IPS-18a (cell line): Measurements from ENCODE around the gene GTF3C2.
A peak's percentile ranks its signal among the peaks of the same experiment; 100 is the strongest.

ENCODE experiments used
- H3K27ac ChIP-seq: one replicate; pipeline ENCODE4 v1.5.1; 2013; ENCODE audit warnings: low read length
- H3K27me3 ChIP-seq: one replicate; pipeline ENCODE4 v1.6.1; 2013; ENCODE audit warnings: mild to moderate bottlenecking, low read length; ENCODE audit not compliant: control insufficient read depth, insufficient read depth
- H3K36me3 ChIP-seq: one replicate; pipeline ENCODE4 v1.6.1; 2013; ENCODE audit warnings: low read depth, low read length; ENCODE audit not compliant: control insufficient read depth
- H3K4me1 ChIP-seq: one replicate; pipeline ENCODE4 v1.6.1; 2013; ENCODE audit warnings: low read depth, low read length; ENCODE audit not compliant: control insufficient read depth
- H3K4me3 ChIP-seq: one replicate; pipeline ENCODE4 v1.5.1; 2013; ENCODE audit warnings: low read length
- H3K9ac ChIP-seq: one replicate; pipeline ENCODE4 v1.6.1; 2013; ENCODE audit warnings: mild to moderate bottlenecking, low read length, moderate library complexity
- H3K9me3 ChIP-seq: one replicate; pipeline ENCODE4 v1.6.1; 2013; ENCODE audit warnings: low read depth, low read length; ENCODE audit not compliant: control insufficient read depth

The GTF3C2 gene

DNA sequence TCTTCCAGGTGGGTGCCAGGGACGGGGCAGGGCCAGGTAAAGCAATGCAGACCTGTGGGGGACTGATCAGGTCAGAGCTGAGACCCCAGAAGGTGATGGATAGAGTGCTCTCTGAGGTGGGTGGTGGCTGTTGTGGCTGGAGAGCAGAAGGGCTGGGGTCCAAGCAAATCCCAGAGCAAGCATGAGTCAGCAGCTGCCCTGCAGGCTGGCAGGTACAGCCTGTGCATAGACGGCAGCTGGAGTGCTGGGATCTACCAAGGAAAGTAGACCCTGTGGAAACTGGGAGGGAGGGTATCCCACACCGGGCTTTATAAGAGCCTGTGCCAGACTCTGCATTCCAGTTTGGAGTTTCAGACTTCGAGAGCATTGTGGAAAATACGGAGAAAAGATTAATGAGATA lies 73.7 kb downstream of the GTF3C2 start:
- no peak overlapping the region for H3K27ac ChIP-seq

DNA sequence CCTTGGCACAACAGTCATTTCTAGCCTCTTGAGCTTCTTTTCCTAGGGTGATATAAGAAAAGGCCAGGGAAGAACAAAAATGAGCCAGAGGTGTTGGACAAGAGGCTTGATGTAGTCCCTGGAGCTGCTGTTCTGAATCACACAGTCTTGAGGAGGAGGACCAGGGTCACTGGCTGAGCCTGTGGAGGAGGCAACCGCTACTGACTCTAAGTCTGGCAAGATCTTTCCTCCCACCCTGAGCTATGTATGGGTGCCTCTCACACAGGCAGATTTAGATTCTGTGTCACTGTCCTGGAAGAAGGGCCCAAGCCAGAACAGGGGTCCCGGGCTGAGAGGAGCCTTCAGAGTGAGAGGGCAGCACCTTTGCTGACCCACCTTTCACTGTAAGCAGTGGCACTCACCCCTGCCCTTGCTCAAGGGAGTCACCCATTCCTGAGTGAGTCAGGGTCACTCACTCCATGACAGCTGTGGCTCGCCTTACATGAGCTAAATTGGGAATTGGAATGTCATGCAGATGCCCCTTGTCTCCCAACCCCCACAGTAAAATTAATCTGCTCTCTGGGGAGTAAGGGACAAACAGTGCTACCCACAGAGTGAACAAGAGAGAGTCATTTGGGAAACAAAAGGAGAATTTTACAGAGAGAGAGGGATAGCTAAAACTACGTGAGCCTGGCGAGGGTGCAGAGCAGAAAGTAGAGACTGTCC lies 74.6 kb downstream of the GTF3C2 start, which contains the start of gene TRIM54:
TRIM54 (plus strand) TSS at position 575 of the 705 bp plus-strand sequence. CDS start 303 bp downstream, outside the sequence.
- H3K36me3 ChIP-seq, result no peaks in the 10 kb centered on the region
- peaks cover 22% of the 10 kb centered on the region for H3K4me1 ChIP-seq
- no peaks in the 10 kb centered on the region for H3K9me3 ChIP-seq
- H3K27ac ChIP-seq, result no peak within 1 kb of the TSS
- peak within 1 kb of the TSS; percentile 25 for H3K9ac ChIP-seq
- H3K4me3 ChIP-seq, result peak within 1 kb of the TSS; percentile 48
- H3K27me3 ChIP-seq, result peaks cover 20% of the 10 kb centered on the region

More for the DNA sequence above, 73.7 kb downstream of the GTF3C2 start:
- Histone ChIP-seq H3K9ac (peak overlapping the region; percentile 25), H3K36me3 (no peaks in the 10 kb centered on the region), H3K4me3 (peak overlapping the region; percentile 48), H3K27me3 (peaks cover 20% of the 10 kb centered on the region), H3K9me3 (no peaks in the 10 kb centered on the region), H3K4me1 (peaks cover 22% of the 10 kb centered on the region)

DNA sequence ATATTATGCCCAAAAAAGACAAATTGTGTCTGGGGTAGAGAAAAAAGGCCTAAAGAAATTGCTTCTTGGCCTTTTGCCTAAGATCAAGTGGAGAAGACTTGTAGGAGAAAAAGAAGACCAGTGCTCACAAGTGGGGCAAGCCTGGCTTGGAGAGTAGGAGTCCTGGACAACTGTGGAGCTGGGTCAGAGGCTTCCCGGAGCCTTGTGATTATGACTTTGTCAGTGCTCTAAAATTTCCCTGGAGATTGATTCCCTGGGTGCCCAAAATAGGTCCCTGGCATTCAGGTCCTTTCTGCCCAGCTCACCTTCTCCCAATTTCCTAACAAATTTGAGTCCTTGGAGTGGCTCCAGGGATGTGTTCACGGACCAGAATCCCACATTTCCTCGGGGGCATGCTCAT lies 75.1 kb downstream of the GTF3C2 start:
- H3K27me3 ChIP-seq, result peaks cover 20% of the 10 kb centered on the region
- no peak overlapping the region for H3K27ac ChIP-seq
- H3K4me3 ChIP-seq, result no peak overlapping the region
- no peaks in the 10 kb centered on the region for H3K36me3 ChIP-seq
- H3K9ac ChIP-seq, result no peak overlapping the region
- no peaks in the 10 kb centered on the region for H3K9me3 ChIP-seq
- H3K4me1 ChIP-seq, result peaks cover 22% of the 10 kb centered on the region

DNA sequence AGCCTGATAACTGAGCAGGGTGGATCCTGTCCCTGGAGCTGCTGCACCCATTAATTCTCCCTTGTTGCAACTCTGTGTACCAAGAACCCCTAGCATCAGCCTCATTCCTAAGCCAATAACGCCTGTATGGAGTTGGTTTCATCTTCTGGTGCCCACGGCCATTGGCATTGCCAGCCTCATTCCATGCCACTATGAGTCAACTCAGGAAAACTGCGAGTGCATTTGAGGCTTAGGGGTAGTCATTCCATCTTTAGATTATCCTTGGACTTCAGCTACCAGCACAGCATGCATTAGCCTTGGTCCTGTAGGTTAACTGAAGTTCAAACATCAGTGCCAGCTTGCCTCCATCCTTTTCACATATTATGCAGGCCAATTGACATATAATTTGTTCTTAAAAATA lies 75.7 kb downstream of the GTF3C2 start:
- H3K27ac ChIP-seq, result no peak overlapping the region
- no peak overlapping the region for H3K9ac ChIP-seq
- H3K9me3 ChIP-seq, result no peaks in the 10 kb centered on the region
- no peak overlapping the region for H3K4me3 ChIP-seq
- H3K36me3 ChIP-seq, result no peaks in the 10 kb centered on the region
- peaks cover 22% of the 10 kb centered on the region for H3K4me1 ChIP-seq
- H3K27me3 ChIP-seq, result peaks cover 20% of the 10 kb centered on the region

DNA sequence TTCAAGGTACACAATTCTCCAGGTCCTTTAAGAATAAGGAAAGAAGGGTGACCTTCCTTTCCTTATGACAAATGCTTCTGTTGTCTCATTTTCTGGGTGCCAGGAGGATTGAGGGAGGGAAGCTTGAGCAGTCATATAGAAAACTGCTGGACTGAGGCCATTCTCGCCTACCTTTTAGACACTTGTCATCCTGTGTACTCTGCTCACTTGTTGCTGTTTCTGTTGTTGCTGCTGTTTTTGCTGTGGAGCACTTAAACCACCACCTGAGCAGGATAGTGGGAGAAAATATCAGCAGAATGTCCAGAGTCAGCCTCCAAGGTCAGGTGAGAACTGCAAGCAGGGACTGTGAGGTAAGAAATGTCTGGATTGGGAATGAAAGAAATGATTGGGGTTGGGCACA lies 78.6 kb downstream of the GTF3C2 start:
- no peaks in the 10 kb centered on the region for H3K36me3 ChIP-seq
- peaks cover 14% of the 10 kb centered on the region for H3K27me3 ChIP-seq
- H3K27ac ChIP-seq, result no peak overlapping the region
- H3K9ac ChIP-seq, result no peak overlapping the region
- H3K9me3 ChIP-seq, result no peaks in the 10 kb centered on the region
- H3K4me3 ChIP-seq, result no peak overlapping the region
- H3K4me1 ChIP-seq, result peaks cover 16% of the 10 kb centered on the region
